ENCODE results near the gene MAJIN. TPM values are rescaled to one million over a fixed set of nuclear protein-coding genes. Genes with fewer than 3 reads are reported as not detected.

The MAJIN gene
- total RNA-seq, 1 experiment from 2014 or later, result not detected

GRCh38 chr11:64999478-64999877 lies 27.6 kb upstream of the MAJIN start:
- Mint-ChIP-seq H3K4me1 (ENCODE audit: insufficient read depth, unreplicated experiment) (peaks cover 12% of the 10 kb centered on the region), H3K4me3 (ENCODE audit: unreplicated experiment) (no peak overlapping the region), H3K36me3 (ENCODE audit: insufficient read depth, unreplicated experiment) (no peaks in the 10 kb centered on the region), H3K27ac (ENCODE audit: low read depth, unreplicated experiment) (no peak overlapping the region), H3K27me3 (ENCODE audit: insufficient read depth, unreplicated experiment) (no peaks in the 10 kb centered on the region), H3K9me3 (ENCODE audit: unreplicated experiment) (no peaks in the 10 kb centered on the region)
- intact Hi-C loops (cut with micrococcal nuclease), result no loop called here
- no peak for DNase-seq (ENCODE audit: unreplicated experiment)
- no TSS peak for BruUV-seq (replicated peaks)
- TF ChIP-seq, protein P1, sequence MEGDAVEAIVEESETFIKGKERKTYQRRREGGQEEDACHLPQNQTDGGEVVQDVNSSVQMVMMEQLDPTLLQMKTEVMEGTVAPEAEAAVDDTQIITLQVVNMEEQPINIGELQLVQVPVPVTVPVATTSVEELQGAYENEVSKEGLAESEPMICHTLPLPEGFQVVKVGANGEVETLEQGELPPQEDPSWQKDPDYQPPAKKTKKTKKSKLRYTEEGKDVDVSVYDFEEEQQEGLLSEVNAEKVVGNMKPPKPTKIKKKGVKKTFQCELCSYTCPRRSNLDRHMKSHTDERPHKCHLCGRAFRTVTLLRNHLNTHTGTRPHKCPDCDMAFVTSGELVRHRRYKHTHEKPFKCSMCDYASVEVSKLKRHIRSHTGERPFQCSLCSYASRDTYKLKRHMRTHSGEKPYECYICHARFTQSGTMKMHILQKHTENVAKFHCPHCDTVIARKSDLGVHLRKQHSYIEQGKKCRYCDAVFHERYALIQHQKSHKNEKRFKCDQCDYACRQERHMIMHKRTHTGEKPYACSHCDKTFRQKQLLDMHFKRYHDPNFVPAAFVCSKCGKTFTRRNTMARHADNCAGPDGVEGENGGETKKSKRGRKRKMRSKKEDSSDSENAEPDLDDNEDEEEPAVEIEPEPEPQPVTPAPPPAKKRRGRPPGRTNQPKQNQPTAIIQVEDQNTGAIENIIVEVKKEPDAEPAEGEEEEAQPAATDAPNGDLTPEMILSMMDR (IDR thresholded peaks at IDR 0.05; ENCODE audit: unreplicated experiment), result no peak
- ChIA-PET CTCF (interaction anchor here (0.6 kb wide), 3 partner anchors 97 to 476 kb away, joined by 3 to 4 read pairs (median 3); no protein-coding TSS in a partner anchor), POLR2A (interaction anchor here (1.7 kb wide), 1 partner anchor 14 kb away, joined by 4 read pairs; the partner anchor contains the start of gene ARL2)

GRCh38 chr11:64998690-64999431 lies 27.0 kb upstream of the MAJIN start:
- CTCF ChIA-PET, result interaction anchor here (0.6 to 2.4 kb wide), 7 partner anchors 9 to 477 kb away, joined by 3 to 8 read pairs (median 3); no protein-coding TSS in a partner anchor
- intact Hi-C loops (cut with micrococcal nuclease), result no loop called here
- DNase-seq (ENCODE audit: unreplicated experiment), result no peak
- H3K4me1 Mint-ChIP-seq (ENCODE audit: insufficient read depth, unreplicated experiment), result peaks cover 12% of the 10 kb centered on the region
- POLR2A ChIA-PET, result interaction anchor here (1.7 kb wide), 1 partner anchor 15 kb away, joined by 4 read pairs; the partner anchor contains the start of gene ARL2
- TF ChIP-seq, protein P1 (IDR thresholded peaks at IDR 0.05; ENCODE audit: unreplicated experiment), result no peak
- BruUV-seq (replicated peaks), result no TSS peak
- H3K27ac Mint-ChIP-seq (ENCODE audit: low read depth, unreplicated experiment), result peak overlapping the region; percentile 27
- no peaks in the 10 kb centered on the region for H3K36me3 Mint-ChIP-seq (ENCODE audit: insufficient read depth, unreplicated experiment)
- no peaks in the 10 kb centered on the region for H3K9me3 Mint-ChIP-seq (ENCODE audit: unreplicated experiment)
- no peak overlapping the region for H3K4me3 Mint-ChIP-seq (ENCODE audit: unreplicated experiment)
- no peaks in the 10 kb centered on the region for H3K27me3 Mint-ChIP-seq (ENCODE audit: insufficient read depth, unreplicated experiment)

DNA sequence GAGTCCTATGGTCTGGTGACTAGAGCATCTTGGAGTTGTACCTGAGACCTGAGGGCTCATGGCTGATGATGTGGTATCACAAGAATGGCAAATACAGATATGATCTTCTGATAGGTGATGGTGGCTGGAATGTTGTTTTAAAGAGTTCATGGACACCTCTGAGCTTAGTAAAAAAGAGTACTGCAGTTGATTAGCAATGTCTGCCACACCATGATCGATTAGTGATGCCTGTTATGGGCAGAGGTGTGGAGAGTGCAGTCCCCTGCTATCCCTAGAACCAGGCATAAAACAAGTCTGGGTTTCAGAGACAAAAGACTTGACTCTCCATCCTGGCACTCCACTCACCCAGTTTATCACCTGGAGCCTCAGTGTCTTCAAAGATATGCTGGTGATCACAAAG lies 26.2 kb upstream of the MAJIN start:
- BruUV-seq (replicated peaks), result no TSS peak
- TF ChIP-seq, protein P1 (IDR thresholded peaks at IDR 0.05; ENCODE audit: unreplicated experiment), result no peak
- no peaks in the 10 kb centered on the region for H3K9me3 Mint-ChIP-seq (ENCODE audit: unreplicated experiment)
- peak overlapping the region; percentile 27 for H3K27ac Mint-ChIP-seq (ENCODE audit: low read depth, unreplicated experiment)
- no peaks in the 10 kb centered on the region for H3K27me3 Mint-ChIP-seq (ENCODE audit: insufficient read depth, unreplicated experiment)
- CTCF ChIA-PET, result interaction anchor here (0.6 to 2.4 kb wide), 5 partner anchors 10 to 143 kb away, joined by 3 to 8 read pairs (median 3); no protein-coding TSS in a partner anchor
- H3K4me1 Mint-ChIP-seq (ENCODE audit: insufficient read depth, unreplicated experiment), result peaks cover 12% of the 10 kb centered on the region
- POLR2A ChIA-PET, result interaction anchor here (0.6 to 1.7 kb wide), 2 partner anchors 16 to 187 kb away, joined by 3 to 4 read pairs; partner anchors contain the start of gene ARL2
- DNase-seq (ENCODE audit: unreplicated experiment), result no peak
- no peak overlapping the region for H3K4me3 Mint-ChIP-seq (ENCODE audit: unreplicated experiment)
- intact Hi-C loops (cut with micrococcal nuclease), result no loop called here
- no peaks in the 10 kb centered on the region for H3K36me3 Mint-ChIP-seq (ENCODE audit: insufficient read depth, unreplicated experiment)

GRCh38 chr11:64996710-64997380 lies 24.9 kb upstream of the MAJIN start, which contains the start of gene BATF2:
TSS of gene BATF2 (minus strand) at chr11:64996971. CDS start at chr11:64996914, 57 bp downstream.
- ChIA-PET POLR2A (interaction anchor here (0.7 to 1.7 kb wide), 4 partner anchors 10 to 150 kb away, joined by 3 to 10 read pairs (median 6); partner anchors contain the start of gene ARL2), CTCF (interaction anchor here (0.7 to 2.4 kb wide), 9 partner anchors 9 to 149 kb away, joined by 3 to 8 read pairs (median 4); partner anchors contain the start of gene ARL2)
- no TSS peak for BruUV-seq (replicated peaks)
- intact Hi-C loops (cut with micrococcal nuclease), result no loop called here
- Mint-ChIP-seq H3K27me3 (ENCODE audit: insufficient read depth, unreplicated experiment) (no peaks in the 10 kb centered on the region), H3K36me3 (ENCODE audit: insufficient read depth, unreplicated experiment) (no peaks in the 10 kb centered on the region), H3K9me3 (ENCODE audit: unreplicated experiment) (no peaks in the 10 kb centered on the region), H3K27ac (ENCODE audit: low read depth, unreplicated experiment) (no peak within 1 kb of the TSS), H3K4me3 (ENCODE audit: unreplicated experiment) (peak within 1 kb of the TSS; percentile 60), H3K4me1 (ENCODE audit: insufficient read depth, unreplicated experiment) (peaks cover 12% of the 10 kb centered on the region)
- TF ChIP-seq, protein P1 (IDR thresholded peaks at IDR 0.05; ENCODE audit: unreplicated experiment), result peak; percentile 37
- DNase-seq (ENCODE audit: unreplicated experiment), result peak; percentile 70

Measured in MCF 10A (cell line).